SK-N-SH treated with all-trans-retinoic acid at 6 μM for 48 hours (cell line): ENCODE data around the gene VPS51.

Source experiments
- ATAC-seq: fragments of 200-7000 bp; cut with Tn5 transposase; 3 replicates; pipeline ENCODE4 v1.9.1; 2020; ENCODE audit warnings: mild to moderate bottlenecking, moderate library complexity
- ARNTL ChIP-seq: fragments of 450-650 bp; formaldehyde crosslinking; IDR thresholded peaks from 2 replicates; pipeline ENCODE4 v1.5.0; 2020; ENCODE audit warnings: low read depth, mild to moderate bottlenecking, moderate library complexity, borderline replicate concordance
- BACH2 ChIP-seq: fragments of 250-450 bp; sonication (Bioruptor Pico); IDR thresholded peaks from 2 replicates; pipeline ENCODE4 v1.9.0; 2021; ENCODE audit warnings: mild to moderate bottlenecking, borderline replicate concordance
- CSDC2 ChIP-seq: fragments of 250-450 bp; sonication (Bioruptor Pico); IDR thresholded peaks from 2 replicates; pipeline ENCODE4 v1.5.0; 2020; ENCODE audit warnings: mild to moderate bottlenecking, moderate library complexity
- ESRRG ChIP-seq: fragments of 250-450 bp; sonication (Bioruptor Pico); IDR thresholded peaks from 2 replicates; pipeline ENCODE4 v1.6.1; 2021; ENCODE audit warnings: mild to moderate bottlenecking
- GLIS3 ChIP-seq: fragments of 250-450 bp; sonication (Bioruptor Pico); IDR thresholded peaks from 2 replicates; pipeline ENCODE4 v1.5.0; 2020; ENCODE audit warnings: mild to moderate bottlenecking, moderate library complexity
- ISL1 ChIP-seq: fragments of 250-450 bp; sonication (Bioruptor Pico); IDR thresholded peaks from 2 replicates; pipeline ENCODE4 v2.1.2; 2022; ENCODE audit warnings: mild to moderate bottlenecking, moderate library complexity
- OSR1 ChIP-seq: fragments of 250-450 bp; sonication (Bioruptor Pico); IDR thresholded peaks from 2 replicates; pipeline ENCODE4 v1.8.0; 2022; ENCODE audit warnings: moderate library complexity, mild to moderate bottlenecking, inconsistent platforms
- POU6F1 ChIP-seq: fragments of 250-450 bp; sonication (Bioruptor Pico); IDR thresholded peaks from 2 replicates; pipeline ENCODE4 v1.8.0; 2021; ENCODE audit warnings: low read depth, mild to moderate bottlenecking, moderate library complexity, borderline replicate concordance
- PPARA ChIP-seq: fragments of 250-450 bp; sonication (Bioruptor Pico); IDR thresholded peaks from 2 replicates; pipeline ENCODE4 v1.5.0; 2020; ENCODE audit warnings: mild to moderate bottlenecking, borderline replicate concordance
- RARB ChIP-seq: fragments of 250-450 bp; sonication (Bioruptor Pico); IDR thresholded peaks from 2 replicates; pipeline ENCODE4 v1.8.0; 2021; ENCODE audit warnings: mild to moderate bottlenecking, moderate library complexity
- SNAI2 ChIP-seq: fragments of 250-450 bp; sonication (Bioruptor Pico); IDR thresholded peaks from 2 replicates; pipeline ENCODE4 v1.5.0; 2020; ENCODE audit warnings: mild to moderate bottlenecking, moderate library complexity
- TSHZ2 ChIP-seq: fragments of 250-450 bp; sonication (Bioruptor Pico); IDR thresholded peaks from 2 replicates; pipeline ENCODE4 v1.5.0; 2020; ENCODE audit warnings: mild to moderate bottlenecking, moderate library complexity
- ZC3H10 ChIP-seq: fragments of 250-450 bp; sonication (Bioruptor Pico); IDR thresholded peaks from 2 replicates; pipeline ENCODE4 v1.5.1; 2021; ENCODE audit warnings: mild to moderate bottlenecking, moderate library complexity
- ZNF565 ChIP-seq: fragments of 450-650 bp; formaldehyde crosslinking; conservative IDR thresholded peaks from 2 replicates; pipeline ENCODE4 v1.5.0; 2020; ENCODE audit warnings: low read depth, mild to moderate bottlenecking, moderate library complexity
- ZNF70 ChIP-seq: fragments of 450-650 bp; formaldehyde crosslinking; IDR thresholded peaks from 2 replicates; pipeline ENCODE4 v1.5.0; 2020; ENCODE audit warnings: mild to moderate bottlenecking, moderate library complexity
- ZNF8 ChIP-seq: fragments of 450-650 bp; formaldehyde crosslinking; IDR thresholded peaks from 2 replicates; pipeline ENCODE4 v1.5.0; 2020; ENCODE audit warnings: mild to moderate bottlenecking, moderate library complexity
- TF ChIP-seq, protein P1 (sequence below): fragments of 250-450 bp; sonication (Bioruptor Pico); IDR thresholded peaks from 2 replicates; pipeline ENCODE4 v1.8.0; 2020; ENCODE audit warnings: mild to moderate bottlenecking, moderate library complexity, borderline replicate concordance
- TF ChIP-seq, protein P2 (sequence below): fragments of 250-450 bp; sonication (Bioruptor Pico); IDR thresholded peaks from 2 replicates; pipeline ENCODE4 v1.5.1; 2020; ENCODE audit warnings: low read depth, mild to moderate bottlenecking, moderate library complexity

The VPS51 gene

GRCh38 chr11:65126624-65127274, 30.7 kb downstream of the VPS51 start:
- ATAC-seq: no peak
- no peak for TF ChIP-seq RARB
- no peak for TF ChIP-seq ESRRG (CRISPR knock-in tag)
- TF ChIP-seq, protein P1, sequence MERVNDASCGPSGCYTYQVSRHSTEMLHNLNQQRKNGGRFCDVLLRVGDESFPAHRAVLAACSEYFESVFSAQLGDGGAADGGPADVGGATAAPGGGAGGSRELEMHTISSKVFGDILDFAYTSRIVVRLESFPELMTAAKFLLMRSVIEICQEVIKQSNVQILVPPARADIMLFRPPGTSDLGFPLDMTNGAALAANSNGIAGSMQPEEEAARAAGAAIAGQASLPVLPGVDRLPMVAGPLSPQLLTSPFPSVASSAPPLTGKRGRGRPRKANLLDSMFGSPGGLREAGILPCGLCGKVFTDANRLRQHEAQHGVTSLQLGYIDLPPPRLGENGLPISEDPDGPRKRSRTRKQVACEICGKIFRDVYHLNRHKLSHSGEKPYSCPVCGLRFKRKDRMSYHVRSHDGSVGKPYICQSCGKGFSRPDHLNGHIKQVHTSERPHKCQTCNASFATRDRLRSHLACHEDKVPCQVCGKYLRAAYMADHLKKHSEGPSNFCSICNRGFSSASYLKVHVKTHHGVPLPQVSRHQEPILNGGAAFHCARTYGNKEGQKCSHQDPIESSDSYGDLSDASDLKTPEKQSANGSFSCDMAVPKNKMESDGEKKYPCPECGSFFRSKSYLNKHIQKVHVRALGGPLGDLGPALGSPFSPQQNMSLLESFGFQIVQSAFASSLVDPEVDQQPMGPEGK (CRISPR knock-in tag): no peak
- TF ChIP-seq TSHZ2 (CRISPR knock-in tag): no peak
- TF ChIP-seq POU6F1 (CRISPR knock-in tag): no peak

DNA sequence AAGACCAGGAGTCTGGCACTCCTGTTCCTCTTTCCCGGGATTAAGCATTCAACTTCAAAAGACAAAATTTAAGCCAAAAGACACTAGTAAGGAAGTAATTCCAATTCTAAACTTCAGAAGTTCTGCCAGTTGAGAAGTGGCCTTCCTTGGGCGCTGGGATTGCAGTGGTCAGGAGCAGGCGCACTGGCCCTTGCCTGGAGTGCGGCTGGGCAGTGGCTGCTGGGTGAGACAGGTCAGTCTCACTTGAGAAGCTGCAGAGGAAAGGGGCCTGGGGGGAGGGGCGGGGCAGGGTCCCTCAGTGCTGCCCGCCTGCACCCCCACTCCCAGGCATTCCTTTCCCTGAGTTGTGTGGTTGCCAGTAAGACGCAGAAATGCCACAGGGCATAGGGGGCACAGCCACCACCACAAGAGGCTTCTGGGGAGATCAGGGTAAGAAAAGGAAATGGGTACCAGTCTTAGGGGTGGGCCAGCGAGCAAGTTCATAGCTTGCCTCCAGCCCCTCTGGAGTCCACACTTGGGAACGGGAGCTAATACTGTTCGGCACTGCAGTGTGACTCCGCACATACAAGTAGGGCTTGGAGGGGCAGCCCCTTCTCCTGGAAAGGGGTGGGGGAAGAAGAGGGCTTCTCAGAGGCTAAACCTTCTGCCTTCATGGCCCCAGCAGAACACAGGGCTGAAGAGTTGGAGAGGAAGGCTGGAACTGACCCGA, 31.6 kb downstream of the VPS51 start:
- no peak; the same call in 2 of the 3 replicates for ATAC-seq
- TF ChIP-seq ZC3H10 (CRISPR knock-in tag): no peak
- no peak for TF ChIP-seq ZNF565
- no peak for TF ChIP-seq BACH2
- TF ChIP-seq, protein P2, sequence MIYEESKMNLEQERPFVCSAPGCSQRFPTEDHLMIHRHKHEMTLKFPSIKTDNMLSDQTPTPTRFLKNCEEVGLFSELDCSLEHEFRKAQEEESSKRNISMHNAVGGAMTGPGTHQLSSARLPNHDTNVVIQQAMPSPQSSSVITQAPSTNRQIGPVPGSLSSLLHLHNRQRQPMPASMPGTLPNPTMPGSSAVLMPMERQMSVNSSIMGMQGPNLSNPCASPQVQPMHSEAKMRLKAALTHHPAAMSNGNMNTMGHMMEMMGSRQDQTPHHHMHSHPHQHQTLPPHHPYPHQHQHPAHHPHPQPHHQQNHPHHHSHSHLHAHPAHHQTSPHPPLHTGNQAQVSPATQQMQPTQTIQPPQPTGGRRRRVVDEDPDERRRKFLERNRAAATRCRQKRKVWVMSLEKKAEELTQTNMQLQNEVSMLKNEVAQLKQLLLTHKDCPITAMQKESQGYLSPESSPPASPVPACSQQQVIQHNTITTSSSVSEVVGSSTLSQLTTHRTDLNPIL (CRISPR knock-in tag): no peak
- no peak for TF ChIP-seq ARNTL (CRISPR knock-in tag)
- no peak for TF ChIP-seq PPARA
- TF ChIP-seq ESRRG (CRISPR knock-in tag): no peak
- no peak for TF ChIP-seq TSHZ2 (CRISPR knock-in tag)
- no peak for TF ChIP-seq CSDC2
- no peak for TF ChIP-seq SNAI2 (CRISPR knock-in tag)
- TF ChIP-seq ZNF70 (CRISPR knock-in tag): no peak
- TF ChIP-seq ISL1 (CRISPR knock-in tag): no peak
- TF ChIP-seq GLIS3 (CRISPR knock-in tag): no peak

- ATAC-seq: no peak; the same call in 2 of the 3 replicates
- TF ChIP-seq RARB (no peak), ARNTL (CRISPR knock-in tag) (no peak), OSR1 (CRISPR knock-in tag) (no peak), GLIS3 (CRISPR knock-in tag) (no peak), ZNF70 (CRISPR knock-in tag) (no peak), ZNF8 (no peak)
- TF ChIP-seq, protein P1 (CRISPR knock-in tag): no peak
Measured at GRCh38 chr11:65128182-65129145, 32.5 kb downstream of the VPS51 start.
